ENCODE data around the gene SRD5A1.
A peak's percentile ranks its signal among the peaks of the same experiment; 100 is the strongest.

Gene SRD5A1

GRCh38 chr5:6692906-6693305 is 59.7 kb downstream of the SRD5A1 start:
- no peak for DNase-seq

GRCh38 chr5:6698696-6699095 is 65.5 kb downstream of the SRD5A1 start:
- DNase-seq: no peak

DNA sequence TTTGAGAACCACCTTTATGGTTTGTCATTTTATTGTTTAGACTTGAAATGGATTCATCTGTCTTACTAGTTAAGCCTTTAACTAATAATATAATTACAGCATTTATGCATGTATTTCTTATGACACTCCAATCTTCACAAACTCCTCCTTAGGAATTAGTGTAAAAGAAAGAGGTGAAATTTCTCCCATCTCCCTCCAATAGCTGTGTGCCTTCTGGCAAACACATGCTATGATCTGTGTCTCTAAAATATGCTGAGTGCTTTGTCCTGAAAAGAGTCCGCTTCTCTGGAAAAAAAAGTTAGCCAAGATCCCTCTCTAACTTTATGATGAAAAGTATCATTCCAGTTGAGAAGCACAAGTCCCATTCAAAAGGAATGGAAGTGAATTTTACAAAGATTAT is 66.1 kb downstream of the SRD5A1 start:
- no peak for DNase-seq

DNA sequence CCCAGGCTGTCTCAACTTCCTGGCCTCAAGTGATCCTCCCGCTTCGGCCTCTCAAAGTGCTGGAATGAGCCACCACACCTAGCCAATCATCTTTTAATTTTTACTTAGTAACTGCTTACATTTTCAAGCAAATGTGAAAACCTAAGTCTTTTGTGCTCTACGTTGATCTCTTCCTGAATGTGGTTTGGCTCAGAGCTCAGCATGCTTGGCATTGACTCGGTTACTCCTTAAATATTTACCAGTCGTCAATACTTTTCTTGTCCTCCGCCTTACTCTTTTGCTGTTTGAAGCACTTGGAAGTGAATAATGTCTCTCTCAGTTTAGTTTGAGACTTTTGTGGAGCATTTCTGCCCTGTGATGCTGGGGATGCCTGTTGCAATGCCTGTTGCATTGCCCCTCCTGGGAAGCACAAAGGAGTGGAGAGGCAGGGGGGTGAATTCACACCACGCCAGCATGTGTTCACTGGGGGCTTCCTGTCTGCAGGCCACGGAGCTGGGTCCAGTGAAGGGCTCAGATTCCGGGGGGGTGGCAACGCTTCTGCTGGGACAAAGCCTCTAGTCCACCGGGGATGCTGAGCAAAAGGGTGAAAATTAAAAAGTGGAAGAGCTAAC is 66.9 kb downstream of the SRD5A1 start:
- DNase-seq: no peak

GRCh38 chr5:6700685-6701355 is 67.6 kb downstream of the SRD5A1 start:
- no peak for DNase-seq

GRCh38 chr5:6701491-6701890 is 68.3 kb downstream of the SRD5A1 start:
- DNase-seq: no peak

DNA sequence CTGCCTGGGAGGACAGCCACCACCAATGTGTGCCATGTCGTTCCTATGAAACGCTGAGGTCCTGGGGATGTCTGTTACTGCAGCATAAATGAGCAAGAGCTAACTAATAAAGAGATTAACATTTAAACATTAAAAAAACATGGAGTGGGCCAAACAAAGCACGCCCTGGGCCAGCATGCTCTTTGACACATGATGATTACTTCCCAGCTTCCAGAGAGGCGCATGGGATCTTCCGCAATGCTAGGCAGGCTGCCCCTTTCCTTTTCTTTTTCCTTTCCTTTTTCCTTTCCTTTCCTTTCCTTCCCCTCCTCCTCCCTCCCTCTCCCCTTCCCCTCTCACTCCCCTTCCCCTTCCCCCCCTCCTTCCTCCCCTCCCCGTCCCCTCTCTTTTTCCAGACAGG is 69.4 kb downstream of the SRD5A1 start:
- DNase-seq: no peak

DNA sequence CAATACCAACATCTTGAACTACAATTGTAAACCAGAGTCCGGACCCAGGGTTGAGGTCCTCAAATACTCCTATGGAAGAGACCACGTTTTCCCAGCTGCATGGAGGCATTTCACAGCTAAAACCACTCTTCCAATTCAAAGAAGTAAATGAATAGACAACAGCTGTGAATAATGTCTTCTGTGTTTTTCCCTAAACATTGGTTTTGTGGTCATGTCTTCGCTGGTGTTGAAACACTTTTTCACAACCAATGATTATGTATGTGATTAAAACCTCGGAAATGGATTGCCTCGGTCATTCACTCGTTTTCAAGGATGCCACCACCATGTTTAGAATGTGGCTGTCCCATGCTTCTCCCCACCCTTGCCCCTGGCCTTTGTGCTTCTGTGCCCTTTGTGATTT is 70.6 kb downstream of the SRD5A1 start:
- no peak for DNase-seq

DNA sequence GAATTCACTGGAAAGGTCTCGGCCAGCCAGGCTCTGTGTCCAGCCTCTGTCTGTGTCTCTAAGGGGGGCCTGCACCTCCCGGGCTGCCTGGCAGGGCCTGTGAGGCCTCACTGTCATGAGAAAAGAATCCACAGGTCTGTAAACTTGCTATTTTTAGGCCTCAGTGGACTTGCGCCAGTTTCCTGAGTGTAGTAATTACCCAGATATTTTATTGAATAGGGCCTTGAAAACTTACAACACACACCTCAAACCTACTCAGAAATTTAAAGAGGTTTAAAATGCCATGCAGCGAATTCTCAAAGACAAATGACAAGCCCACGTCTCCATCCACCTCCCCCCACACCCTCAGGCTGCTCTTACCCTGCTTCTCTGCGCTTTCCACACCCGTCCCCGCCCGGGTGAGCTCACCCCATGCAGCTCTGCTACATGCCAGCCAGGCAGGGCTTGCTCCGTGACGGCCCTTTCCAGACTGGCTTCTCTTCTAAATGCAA is 71.2 kb downstream of the SRD5A1 start:
- peak; percentile 47 for DNase-seq

- DNase-seq: no peak
Measured at GRCh38 chr5:6705088-6705487, 71.8 kb downstream of the SRD5A1 start.

GRCh38 chr5:6705959-6706358 is 72.7 kb downstream of the SRD5A1 start:
- DNase-seq: no peak

- DNase-seq: no peak
Measured at GRCh38 chr5:6707852-6708251, 74.6 kb downstream of the SRD5A1 start.

GRCh38 chr5:6708814-6709213 is 75.6 kb downstream of the SRD5A1 start:
- DNase-seq: no peak

DNA sequence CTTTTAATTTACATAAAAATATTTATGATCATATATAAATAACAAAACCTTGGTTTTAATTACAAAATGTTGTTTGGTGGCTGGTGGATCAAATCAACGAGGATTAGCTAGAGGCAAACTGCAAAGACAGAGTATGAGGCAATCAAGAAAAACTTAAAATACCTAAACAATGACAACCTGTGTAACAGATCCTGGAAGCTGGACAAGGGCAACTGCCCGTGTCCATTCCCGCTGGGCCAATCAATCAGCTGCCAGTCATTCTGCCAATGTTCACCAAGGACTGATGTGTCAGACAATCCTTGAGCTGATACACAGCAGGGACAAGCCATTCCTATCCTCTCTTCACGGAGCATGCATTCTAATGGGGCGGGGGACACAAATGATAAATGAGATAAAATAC is 76.8 kb downstream of the SRD5A1 start:
- DNase-seq: no peak

- DNase-seq: no peak
Measured at GRCh38 chr5:6710551-6711318, 77.5 kb downstream of the SRD5A1 start.

DNA sequence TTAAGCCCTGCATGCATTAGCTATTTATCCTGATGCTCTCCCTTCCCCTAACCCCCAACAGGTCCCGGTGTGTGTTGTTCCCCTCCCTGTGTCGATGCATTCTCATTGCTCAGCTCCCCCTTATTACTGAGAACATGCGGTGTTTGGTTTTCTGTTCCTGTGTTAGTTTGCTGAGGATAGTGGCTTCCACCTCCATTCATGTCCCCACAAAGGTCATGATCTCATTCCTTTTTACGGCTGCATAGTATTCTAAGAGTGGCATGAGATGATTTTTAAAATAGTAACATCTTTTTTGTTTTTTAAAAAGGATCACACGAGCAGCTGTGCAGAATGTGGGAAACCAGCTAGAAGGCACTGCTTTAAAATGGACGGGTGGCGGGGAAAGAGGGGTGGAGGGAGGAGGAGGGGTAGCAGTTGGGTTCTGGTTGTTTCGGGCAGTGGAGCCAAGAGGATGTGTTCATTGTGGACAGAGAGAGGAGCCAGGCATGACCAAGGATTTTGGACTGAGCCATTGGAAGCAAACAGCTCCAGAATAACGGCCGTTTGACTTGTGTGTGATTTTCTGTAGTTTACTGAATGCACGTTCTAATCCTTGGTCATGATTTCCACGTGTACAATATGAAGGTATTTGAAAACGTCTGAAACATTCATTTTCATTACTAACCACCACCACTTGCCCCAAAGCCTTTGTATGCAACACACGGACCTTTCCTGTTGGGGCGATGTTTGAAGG is 78.3 kb downstream of the SRD5A1 start:
- no peak for DNase-seq

DNA sequence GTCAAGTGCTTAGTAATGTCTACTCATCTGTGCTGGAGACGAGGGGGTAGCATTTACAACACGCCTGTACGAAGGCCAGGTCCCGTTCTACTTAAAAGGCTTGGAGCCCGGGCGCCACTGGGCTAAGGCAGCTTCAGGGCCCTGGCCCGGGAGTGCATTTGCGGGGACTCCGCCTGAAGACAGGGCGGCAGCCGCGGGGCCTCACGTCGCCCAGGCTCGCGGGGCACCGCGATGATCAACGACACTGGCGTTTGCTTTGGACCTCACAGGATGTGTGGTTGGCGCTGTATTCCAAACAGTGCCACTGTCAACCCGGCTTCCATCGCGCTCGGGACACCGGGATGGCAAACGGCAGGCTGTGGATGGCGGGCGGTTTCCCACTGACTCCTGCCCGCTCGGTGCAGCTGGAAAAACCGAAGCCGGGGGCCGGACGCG is 78.9 kb downstream of the SRD5A1 start:
- DNase-seq: no peak

DNA sequence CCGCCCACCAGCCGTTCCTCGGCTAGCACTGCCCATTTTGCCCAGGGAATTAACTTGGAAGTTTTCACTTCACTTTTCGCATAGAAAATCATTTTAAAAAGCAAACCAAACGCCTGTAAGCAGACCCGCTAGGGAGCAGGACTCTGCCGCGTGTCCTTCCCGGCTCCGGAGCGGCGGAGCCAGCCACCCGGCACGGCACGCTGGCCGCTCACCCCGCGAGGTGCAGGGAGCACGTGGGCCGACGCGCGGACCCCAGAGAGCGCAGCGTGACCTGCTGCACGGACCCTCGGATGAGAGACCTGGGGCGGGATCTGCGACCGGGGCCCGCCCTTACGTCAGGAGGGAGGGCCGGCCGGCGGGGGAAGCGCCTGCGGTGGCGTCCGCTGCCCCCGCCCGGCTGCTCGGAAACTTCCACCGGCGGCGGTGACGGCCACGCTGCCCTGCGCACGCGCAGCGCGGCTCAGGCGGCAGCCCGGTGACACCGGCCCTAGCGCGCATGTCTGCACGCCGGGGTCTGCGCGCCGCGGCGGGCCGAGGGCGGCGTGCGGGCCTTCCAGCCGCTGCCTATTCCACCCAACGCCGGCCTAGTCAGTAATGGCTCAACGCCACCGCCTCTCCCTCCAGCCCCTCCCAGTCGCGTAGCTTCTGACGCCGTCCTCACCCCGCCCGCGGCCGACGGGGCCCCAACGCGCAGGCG is 79.5 kb downstream of the SRD5A1 start:
- peak; percentile 92 for DNase-seq

DNA sequence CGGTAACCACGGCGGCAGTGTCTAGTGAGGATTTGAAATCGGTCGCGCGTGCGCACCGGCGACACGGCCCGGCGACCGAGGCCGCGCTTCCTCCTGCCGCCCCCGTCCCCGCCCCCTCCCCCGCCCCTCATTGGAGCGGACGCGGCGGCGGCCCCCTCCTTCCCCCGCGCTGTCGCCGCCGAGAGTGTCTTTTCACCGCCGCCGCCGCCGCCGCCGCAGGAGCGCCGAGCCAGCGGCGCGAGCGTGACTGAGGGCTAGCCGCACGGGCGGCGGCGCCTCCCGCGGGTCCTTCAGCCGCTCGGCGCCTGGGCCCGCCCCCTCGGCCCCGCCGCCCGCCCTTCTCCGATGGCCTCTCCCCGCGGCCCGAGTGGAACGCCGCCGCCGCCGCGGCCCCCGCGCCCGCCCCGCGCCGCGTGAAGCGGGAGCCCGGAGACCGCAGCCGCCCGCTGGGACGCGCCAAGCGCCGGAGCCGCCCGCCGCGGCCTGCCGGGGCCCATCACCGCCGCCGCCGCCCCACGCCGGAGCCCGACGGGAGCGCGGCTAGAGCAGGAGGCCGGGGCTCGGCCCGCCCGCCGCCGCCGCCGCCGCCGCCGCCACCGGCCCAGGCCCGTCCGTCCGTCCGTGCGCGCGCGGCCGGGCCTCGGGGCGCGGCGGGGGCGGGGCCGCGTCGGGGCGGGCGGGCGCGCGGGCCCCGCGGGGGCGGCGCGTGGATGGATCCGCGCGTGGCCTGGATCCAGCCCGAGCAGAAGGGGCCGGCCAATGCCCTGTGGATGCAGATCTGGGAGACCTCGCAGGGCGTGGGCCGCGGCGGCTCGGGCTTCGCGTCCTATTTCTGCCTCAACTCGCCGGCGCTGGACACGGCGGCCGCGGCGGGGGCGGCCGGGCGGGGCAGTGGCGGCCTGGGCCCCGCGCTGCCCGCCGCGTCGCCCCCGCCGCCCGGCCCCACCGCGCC is 80.3 kb downstream of the SRD5A1 start, which contains the start of gene TENT4A:
TENT4A (plus strand) TSS at position 159 of the 952 bp plus-strand sequence; CDS start at position 711, 552 bp downstream.
- no peak for DNase-seq

DNA sequence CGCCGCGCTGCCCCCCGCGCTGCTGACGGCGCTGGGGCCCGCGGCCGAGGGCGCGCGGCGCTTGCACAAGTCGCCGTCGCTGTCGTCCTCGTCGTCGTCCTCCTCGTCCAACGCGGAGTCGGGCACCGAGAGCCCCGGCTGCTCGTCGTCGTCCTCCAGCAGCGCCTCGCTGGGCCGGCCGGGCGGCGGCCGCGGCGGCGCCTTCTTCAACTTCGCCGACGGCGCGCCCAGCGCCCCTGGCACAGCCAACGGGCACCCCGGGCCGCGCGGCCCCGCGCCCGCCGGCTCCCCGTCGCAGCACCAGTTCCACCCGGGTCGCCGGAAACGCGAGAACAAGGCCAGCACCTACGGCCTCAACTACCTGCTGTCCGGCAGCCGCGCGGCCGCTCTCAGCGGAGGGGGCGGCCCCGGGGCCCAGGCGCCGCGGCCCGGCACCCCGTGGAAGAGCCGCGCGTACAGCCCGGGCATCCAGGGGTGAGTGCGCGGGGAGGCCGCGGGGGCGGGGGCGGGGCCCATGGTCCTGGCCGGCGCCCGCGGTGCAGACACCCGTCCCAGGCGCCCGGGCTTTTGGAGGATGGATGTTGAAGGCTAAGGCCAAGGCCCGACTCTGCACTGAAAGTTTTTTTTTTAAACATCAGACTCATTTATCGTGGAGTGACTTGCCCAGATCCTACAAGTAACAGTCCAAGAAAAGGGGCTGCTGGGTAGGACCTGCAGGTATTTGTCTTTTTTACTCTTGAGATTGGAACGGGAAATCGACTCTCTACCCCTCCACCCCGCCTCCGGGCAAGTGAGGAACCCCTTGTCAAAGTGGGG is 81.2 kb downstream of the SRD5A1 start:
- DNase-seq: no peak
